ENCODE data around the gene URAD.

GRCh38 chr13:27973961-27974662, 14.4 kb downstream of the URAD start:
- TF ChIP-seq CTCF (IDR thresholded peaks at IDR 0.05) (no peak), POLR2A (IDR thresholded peaks at IDR 0.05) (no peak)

All from adrenal gland (tissue), 5 donors.